ENCODE results near the gene TMC6.

DNA sequence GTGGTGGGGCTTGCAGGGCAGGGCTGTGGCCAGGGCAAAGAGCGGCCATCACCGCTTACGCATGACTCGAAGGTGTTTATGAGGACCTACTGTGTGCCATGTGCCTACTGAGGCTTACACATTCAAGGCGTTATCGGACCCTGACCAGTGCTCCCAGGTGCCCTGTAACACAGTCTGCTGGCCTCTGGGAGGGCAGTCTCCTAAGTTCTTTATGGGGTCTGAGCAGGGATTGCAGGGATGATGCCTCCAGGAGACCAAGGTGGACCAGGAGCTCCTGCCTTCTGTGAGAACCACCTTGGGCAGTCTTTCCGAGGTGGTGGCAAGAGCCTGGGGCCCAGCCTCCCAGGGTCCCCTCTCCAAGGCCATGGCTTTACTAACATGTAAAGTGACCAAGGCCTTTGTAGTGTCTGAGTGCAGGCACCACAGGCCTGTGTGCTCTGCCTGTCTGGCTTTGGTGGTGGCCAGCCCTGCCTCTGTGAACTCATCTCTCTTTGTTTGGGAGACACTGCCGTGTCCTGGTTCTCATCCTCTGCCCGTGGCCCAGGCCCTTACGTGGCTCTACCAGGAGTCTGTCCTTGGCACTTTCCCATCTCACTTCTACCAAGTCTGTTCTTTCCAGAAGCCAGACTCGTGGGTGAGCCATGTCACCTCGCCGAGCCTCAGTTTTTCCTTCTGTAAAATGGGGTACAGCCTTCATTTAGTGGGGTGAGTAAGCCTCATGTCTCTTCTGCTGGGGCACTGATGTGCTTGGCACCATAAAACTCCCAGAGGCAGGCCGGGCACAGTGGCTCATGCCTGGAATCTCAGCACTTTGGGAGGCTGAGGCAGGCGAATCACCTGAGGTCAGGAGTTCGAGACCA, 36.4 kb upstream of the TMC6 start:
- TF ChIP-seq, protein P1, sequence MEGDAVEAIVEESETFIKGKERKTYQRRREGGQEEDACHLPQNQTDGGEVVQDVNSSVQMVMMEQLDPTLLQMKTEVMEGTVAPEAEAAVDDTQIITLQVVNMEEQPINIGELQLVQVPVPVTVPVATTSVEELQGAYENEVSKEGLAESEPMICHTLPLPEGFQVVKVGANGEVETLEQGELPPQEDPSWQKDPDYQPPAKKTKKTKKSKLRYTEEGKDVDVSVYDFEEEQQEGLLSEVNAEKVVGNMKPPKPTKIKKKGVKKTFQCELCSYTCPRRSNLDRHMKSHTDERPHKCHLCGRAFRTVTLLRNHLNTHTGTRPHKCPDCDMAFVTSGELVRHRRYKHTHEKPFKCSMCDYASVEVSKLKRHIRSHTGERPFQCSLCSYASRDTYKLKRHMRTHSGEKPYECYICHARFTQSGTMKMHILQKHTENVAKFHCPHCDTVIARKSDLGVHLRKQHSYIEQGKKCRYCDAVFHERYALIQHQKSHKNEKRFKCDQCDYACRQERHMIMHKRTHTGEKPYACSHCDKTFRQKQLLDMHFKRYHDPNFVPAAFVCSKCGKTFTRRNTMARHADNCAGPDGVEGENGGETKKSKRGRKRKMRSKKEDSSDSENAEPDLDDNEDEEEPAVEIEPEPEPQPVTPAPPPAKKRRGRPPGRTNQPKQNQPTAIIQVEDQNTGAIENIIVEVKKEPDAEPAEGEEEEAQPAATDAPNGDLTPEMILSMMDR (conservative IDR thresholded peaks at IDR 0.05; ENCODE audit: low read length), result no peak
- TF ChIP-seq EZH2phosphoT487 (IDR thresholded peaks at IDR 0.05; ENCODE audit: borderline replicate concordance, low read depth, low read length), result no peak

Data from OCI-LY7 (cell line).